B cell (primary cell): ENCODE data around the gene DNAH8. TPM values are rescaled to one million over a fixed set of nuclear protein-coding genes. Genes with fewer than 3 reads are reported as not detected.

Experiments
- ATAC-seq: fragments of 200-7000 bp; cut with Tn5 transposase; one replicate; pipeline ENCODE4 v1.10.0; 2021; ENCODE audit warnings: low read depth, mild to moderate bottlenecking, moderate number of reproducible peaks, moderate library complexity
- CTCF ChIA-PET: fragments of 350-600 bp; sonication (Branson Sonifier 250); formaldehyde crosslinking; loops from one replicate; lab custom pipeline; 2021; ENCODE audit warnings: antibody characterized with exemption, inconsistent platforms; lab: Charles Lee
- POLR2A ChIA-PET: fragments of 350-600 bp; sonication (Branson Sonifier 250); formaldehyde crosslinking; loops from one replicate; lab custom pipeline; 2021; ENCODE audit warnings: antibody characterized with exemption; lab: Charles Lee
- DNase-seq: peaks from one replicate; pipeline ENCODE4 v3.0.0; 2013
- H2AFZ ChIP-seq: 2 replicates; pipeline ENCODE4 v1.6.1; 2012; ENCODE audit warnings: mild to moderate bottlenecking, low read depth, low read length; ENCODE audit not compliant: insufficient read depth, poor library complexity, severe bottlenecking
- H3K27ac ChIP-seq, 2 donors: 1 replicate in 1 of 2; 2 replicates in 1 of 2; pipeline ENCODE4 v1.5.1; 2012 to 2013; ENCODE audit warnings: low read length in 2 of 2, mild to moderate bottlenecking in 2 of 2, moderate library complexity in 1 of 2
- H3K27me3 ChIP-seq, 4 experiments: fragments of 200-600 bp in 1 of 4; sonication (generic) in 1 of 4; replicated peaks in 1 of 4; 1 replicate in 2 of 4; 2 replicates in 2 of 4; pipeline versions ENCODE4 v1.6.1 to v1.7.0; 2013 to 2016; ENCODE audit warnings: low read length in 3 of 4, mild to moderate bottlenecking in 2 of 4, mixed read lengths in 1 of 4, moderate library complexity in 1 of 4; ENCODE audit not compliant: insufficient read depth in 4 of 4, control insufficient read depth in 3 of 4; ENCODE audit errors: control extremely low read depth in 1 of 4
- H3K36me3 ChIP-seq, 2 experiments: replicated peaks in 1 of 2; 1 replicate in 1 of 2; 2 replicates in 1 of 2; pipeline versions ENCODE4 v1.6.1 to v1.7.1; 2013; ENCODE audit warnings: low read length in 1 of 2; ENCODE audit not compliant: insufficient read depth in 2 of 2, control insufficient read depth in 1 of 2; ENCODE audit errors: control extremely low read depth in 1 of 2, extremely low read depth in 1 of 2
- H3K4me1 ChIP-seq, 2 donors: fragments of 200-600 bp in 1 of 2; sonication (generic) in 1 of 2; 1 replicate in 1 of 2; 2 replicates in 1 of 2; pipeline versions ENCODE4 v1.5.1 to v1.6.1; 2013 to 2017; ENCODE audit warnings: low read length in 2 of 2; ENCODE audit not compliant: control insufficient read depth in 2 of 2, insufficient read depth in 2 of 2
- H3K4me2 ChIP-seq: replicated peaks from 2 replicates; pipeline ENCODE3; 2012; ENCODE audit warnings: mild to moderate bottlenecking, low read depth, low read length; ENCODE audit not compliant: poor library complexity, severe bottlenecking
- H3K4me3 ChIP-seq, 5 experiments: fragments of 200-600 bp in 1 of 5; sonication (generic) in 1 of 5; 1 replicate in 3 of 5; 2 replicates in 2 of 5; pipeline versions ENCODE4 v1.5.1 to v1.7.0; 2011 to 2016; ENCODE audit warnings: low read length in 4 of 5, mild to moderate bottlenecking in 4 of 5, low read depth in 2 of 5, control low read depth in 1 of 5, moderate library complexity in 1 of 5; ENCODE audit not compliant: insufficient read depth in 1 of 5; ENCODE audit errors: control extremely low read depth in 1 of 5, extremely low read depth in 1 of 5
- H3K79me2 ChIP-seq: fragments of 200-600 bp; sonication (generic); one replicate; pipeline ENCODE4 v1.6.0; 2016; ENCODE audit warnings: low read length; ENCODE audit not compliant: control insufficient read depth, insufficient read depth
- H3K9ac ChIP-seq: fragments of 200-600 bp; sonication (generic); 2 replicates; pipeline ENCODE4 v1.6.1; 2017; ENCODE audit warnings: mild to moderate bottlenecking, low read length, moderate library complexity
- H3K9me3 ChIP-seq, 3 donors: one replicate each; pipeline versions ENCODE4 v1.6.1 to v1.7.1; 2013; ENCODE audit warnings: low read length in 2 of 3; ENCODE audit not compliant: control insufficient read depth in 2 of 3, insufficient read depth in 1 of 3; ENCODE audit errors: control extremely low read depth in 1 of 3
- H4K20me1 ChIP-seq: 2 replicates; pipeline ENCODE4 v1.6.0; 2012; ENCODE audit warnings: mild to moderate bottlenecking, low read length; ENCODE audit not compliant: insufficient read depth, control insufficient read depth, poor library complexity, severe bottlenecking
- H3K27ac Mint-ChIP-seq: one replicate; pipeline ENCODE4 v1.8.0; 2021; ENCODE audit warnings: mixed read lengths
- H3K27me3 Mint-ChIP-seq: one replicate; pipeline ENCODE4 v1.8.0; 2021; ENCODE audit warnings: mixed read lengths
- H3K4me1 Mint-ChIP-seq: one replicate; pipeline ENCODE4 v1.8.0; 2021; ENCODE audit warnings: mixed read lengths
- H3K4me3 Mint-ChIP-seq: one replicate; pipeline ENCODE4 v1.8.0; 2021; ENCODE audit warnings: mixed read lengths
- H3K9me3 Mint-ChIP-seq: one replicate; pipeline ENCODE4 v1.8.0; 2022; ENCODE audit warnings: mixed read lengths; ENCODE audit not compliant: insufficient read depth
- EZH2 ChIP-seq: IDR thresholded peaks from 2 replicates; pipeline ENCODE4 v1.6.1; 2012; ENCODE audit warnings: borderline replicate concordance, low read depth, mild to moderate bottlenecking, moderate library complexity, low read length; ENCODE audit not compliant: insufficient read depth, poor library complexity, severe bottlenecking
- WGBS: methylation state at CpG from one replicate; pipeline ENCODE4 v1.1.5; 2013; ENCODE audit warnings: missing lambda C conversion rate; ENCODE audit not compliant: insufficient coverage; 5-methylcytosine and 5-hydroxymethylcytosine counted together
- intact Hi-C: fragments of 100-400 bp; cut with micrococcal nuclease; formaldehyde crosslinking; loops from one replicate; pipeline ENCODE4 v1.10.0; 2022
- polyA plus RNA-seq: library from polyadenylated mRNA; depleted of rRNA; stranded (reverse); fragments of >200 nt; gene quantifications from 2 replicates; pipeline ENCODE4 v1.2.3, GENCODE V29; 2012
- total RNA-seq, 2 donors: library from RNA; stranded (reverse); fragments of 120-200 nt in 1 of 2; gene quantifications; 1 replicate in 1 of 2; 2 replicates in 1 of 2; pipeline versions ENCODE4 v1.2.3 to v1.2.4, GENCODE V29; 2013 to 2022
- TF ChIP-seq, protein P1 (sequence below): fragments of 200-600 bp; IDR thresholded peaks from one replicate; pipeline ENCODE4 v1.8.0; 2022; ENCODE audit warnings: antibody characterized with exemption, mild to moderate bottlenecking

Gene DNAH8
- total and polyA plus RNA-seq, 2 donors (not counting 1 experiment from before 2014, with no cell fraction given): 0.69 to 1.1 TPM

DNA sequence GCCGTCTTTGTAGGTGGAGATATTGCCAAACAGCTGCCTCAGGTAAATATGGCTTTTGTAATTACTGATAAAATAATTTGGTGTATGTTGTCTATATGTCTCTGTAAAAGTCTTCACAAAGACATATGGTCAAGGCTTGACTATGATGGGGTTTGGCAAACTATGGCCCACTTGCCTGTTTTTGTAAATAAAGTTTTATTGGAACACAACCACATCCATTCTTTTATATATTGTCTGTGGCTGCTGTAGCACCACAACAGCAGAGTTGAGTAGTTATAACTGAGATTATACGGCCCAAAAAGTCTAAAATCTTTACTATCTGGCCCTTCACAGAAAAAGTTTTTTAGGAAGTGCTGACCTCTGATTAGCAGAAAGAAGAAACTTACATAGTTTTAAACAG, 133.6 kb downstream of the DNAH8 start:
- Histone ChIP-seq H3K9me3 (no peaks in the 10 kb centered on the region), H3K36me3 (no peaks in the 10 kb centered on the region), H2AFZ (no peak overlapping the region), H3K4me3 (no peak overlapping the region), H3K4me2 (no peak overlapping the region), H3K4me1 (no peaks in the 10 kb centered on the region), H3K79me2 (no peaks in the 10 kb centered on the region), H4K20me1 (no peaks in the 10 kb centered on the region), H3K27ac (no peak overlapping the region), H3K9ac (no peak overlapping the region), H3K27me3 (peaks cover 0 to 3% (median 0%) of the 10 kb centered on the region in 4 experiments)
- no peaks in the 10 kb centered on the region for H3K27me3 Mint-ChIP-seq
- ChIA-PET CTCF (no interaction called here), POLR2A (no interaction called here)
- H3K4me3 Mint-ChIP-seq: no peak overlapping the region
- H3K4me1 Mint-ChIP-seq: no peaks in the 10 kb centered on the region
- no CpG with 5 or more reads among the region's 2 CpGs for WGBS
- intact Hi-C loops: no loop called here
- H3K9me3 Mint-ChIP-seq: no peaks in the 10 kb centered on the region
- no peak overlapping the region for H3K27ac Mint-ChIP-seq
- TF ChIP-seq EZH2: no peak
- TF ChIP-seq, protein P1, sequence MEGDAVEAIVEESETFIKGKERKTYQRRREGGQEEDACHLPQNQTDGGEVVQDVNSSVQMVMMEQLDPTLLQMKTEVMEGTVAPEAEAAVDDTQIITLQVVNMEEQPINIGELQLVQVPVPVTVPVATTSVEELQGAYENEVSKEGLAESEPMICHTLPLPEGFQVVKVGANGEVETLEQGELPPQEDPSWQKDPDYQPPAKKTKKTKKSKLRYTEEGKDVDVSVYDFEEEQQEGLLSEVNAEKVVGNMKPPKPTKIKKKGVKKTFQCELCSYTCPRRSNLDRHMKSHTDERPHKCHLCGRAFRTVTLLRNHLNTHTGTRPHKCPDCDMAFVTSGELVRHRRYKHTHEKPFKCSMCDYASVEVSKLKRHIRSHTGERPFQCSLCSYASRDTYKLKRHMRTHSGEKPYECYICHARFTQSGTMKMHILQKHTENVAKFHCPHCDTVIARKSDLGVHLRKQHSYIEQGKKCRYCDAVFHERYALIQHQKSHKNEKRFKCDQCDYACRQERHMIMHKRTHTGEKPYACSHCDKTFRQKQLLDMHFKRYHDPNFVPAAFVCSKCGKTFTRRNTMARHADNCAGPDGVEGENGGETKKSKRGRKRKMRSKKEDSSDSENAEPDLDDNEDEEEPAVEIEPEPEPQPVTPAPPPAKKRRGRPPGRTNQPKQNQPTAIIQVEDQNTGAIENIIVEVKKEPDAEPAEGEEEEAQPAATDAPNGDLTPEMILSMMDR: no peak
- no peak for DNase-seq
- ATAC-seq: no peak

DNA sequence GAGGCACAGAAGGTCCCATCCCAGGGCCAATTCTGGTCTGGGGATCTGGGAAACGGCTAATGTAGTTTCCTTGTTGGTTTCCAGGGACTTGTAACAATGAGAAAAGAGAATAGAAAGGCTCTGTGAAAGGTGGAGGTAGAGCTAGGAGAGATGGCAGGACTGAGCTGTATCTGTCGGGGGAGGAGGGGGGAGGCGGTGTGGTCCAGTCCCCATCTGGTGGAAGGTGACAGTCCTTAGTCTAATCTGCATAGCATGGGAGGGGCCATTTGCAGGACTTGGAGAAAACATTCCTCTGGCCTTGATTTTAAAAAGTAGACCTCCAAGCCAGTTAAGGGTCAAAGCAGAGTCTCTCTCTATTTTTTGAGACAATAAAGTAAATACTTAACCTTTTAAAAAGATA, 137.1 kb downstream of the DNAH8 start:
- WGBS: 93% methylated on average over 3 of the region's 3 CpGs
- Mint-ChIP-seq H3K27ac (no peak overlapping the region), H3K4me3 (no peak overlapping the region), H3K4me1 (no peaks in the 10 kb centered on the region), H3K27me3 (no peaks in the 10 kb centered on the region), H3K9me3 (no peaks in the 10 kb centered on the region)
- CTCF ChIA-PET: no interaction called here
- Histone ChIP-seq H4K20me1 (no peaks in the 10 kb centered on the region), H3K4me1 (no peaks in the 10 kb centered on the region), H3K27me3 (peaks cover 0 to 3% (median 0%) of the 10 kb centered on the region in 4 experiments), H3K4me2 (no peak overlapping the region), H3K27ac (no peak overlapping the region), H3K9me3 (no peaks in the 10 kb centered on the region), H3K79me2 (no peaks in the 10 kb centered on the region), H2AFZ (no peak overlapping the region), H3K9ac (no peak overlapping the region), H3K4me3 (no peak overlapping the region), H3K36me3 (no peaks in the 10 kb centered on the region)
- intact Hi-C loops: no loop called here
- ATAC-seq: no peak
- TF ChIP-seq, protein P1: no peak
- no peak for TF ChIP-seq EZH2
- POLR2A ChIA-PET: no interaction called here
- DNase-seq: no peak
